NT2/D1 (cell line): ENCODE data around the gene MAPK10.

ENCODE experiments used
- SUZ12 ChIP-seq: IDR thresholded peaks from 2 replicates; pipeline ENCODE4 v1.6.1; 2011; ENCODE audit not compliant: insufficient read length, insufficient read depth; ENCODE audit errors: extremely low read depth
- ZNF274 ChIP-seq: IDR thresholded peaks from 2 replicates; pipeline ENCODE4 v1.6.1; 2011; ENCODE audit warnings: mild to moderate bottlenecking, low read depth, low read length

- no peak for TF ChIP-seq ZNF274
- no peak for TF ChIP-seq SUZ12
Measured at GRCh38 chr4:86117705-86118302, 242.0 kb downstream of the MAPK10 start.
